Bronchial epithelial cell (primary cell): ENCODE results near the gene CCDC80. TPM values are rescaled to one million over a fixed set of nuclear protein-coding genes. Genes with fewer than 3 reads are reported as not detected.

Experiments used
- DNase-seq: peaks from one replicate; pipeline ENCODE4 v3.0.0-alpha.2; 2010; ENCODE audit warnings: low read depth
- FAIRE-seq: peaks from 2 replicates; lab custom pipeline; 2011; peaks lifted over from hg19 to GRCh38; lab: Jason Lieb, UNC
- H3K27me3 ChIP-seq: 2 replicates; pipeline ENCODE4 v1.5.1; 2011; ENCODE audit warnings: low read length; ENCODE audit not compliant: control insufficient read depth, insufficient read depth
- H3K36me3 ChIP-seq: 2 replicates; pipeline ENCODE4 v1.5.1; 2011; ENCODE audit warnings: low read length; ENCODE audit not compliant: control insufficient read depth, insufficient read depth
- H3K4me3 ChIP-seq: 2 replicates; pipeline ENCODE4 v1.5.1; 2011; ENCODE audit warnings: mild to moderate bottlenecking, low read depth, low read length, control low read depth
- CTCF ChIP-seq: IDR thresholded peaks from 2 replicates; pipeline ENCODE4 v1.5.1; 2011; ENCODE audit warnings: mild to moderate bottlenecking, moderate library complexity, low read length, control low read depth, inconsistent platforms; ENCODE audit not compliant: insufficient read depth, severe bottlenecking
- total RNA-seq: library from RNA; depleted of rRNA; stranded (reverse); fragments of >200 nt; gene quantifications from 2 replicates; pipeline ENCODE4 v1.2.1, GENCODE V29; 2014

The CCDC80 gene
- total RNA-seq, 1 donor from 2014 or later: 8.2 TPM

DNA sequence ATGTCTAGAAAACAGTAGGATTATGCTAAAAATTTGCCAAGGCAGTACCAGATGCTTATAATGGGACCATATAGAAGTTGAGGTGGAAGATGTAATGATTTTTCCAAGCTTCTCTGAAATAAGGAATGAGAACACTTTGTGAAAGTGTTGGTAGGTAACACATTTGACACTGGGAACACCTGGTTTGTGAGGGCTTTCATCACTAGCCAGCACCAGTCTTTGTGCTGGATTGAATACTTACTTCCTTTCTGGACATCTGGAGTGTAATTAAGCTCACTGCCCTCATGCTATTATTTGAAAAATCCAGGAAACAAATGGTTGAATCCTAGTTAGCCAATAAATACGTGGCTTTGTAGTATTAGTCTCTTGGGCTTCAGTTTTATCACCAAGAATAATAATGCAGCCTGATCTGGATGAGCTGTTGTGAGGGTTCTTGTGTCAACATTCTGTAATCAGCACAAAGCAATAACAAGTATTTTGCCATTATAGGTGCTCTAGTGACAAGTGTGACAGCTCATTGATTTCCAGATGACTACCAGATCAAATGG lies 12.9 kb downstream of the CCDC80 start:
- Histone ChIP-seq H3K27me3 (no peaks in the 10 kb centered on the region), H3K36me3 (no peaks in the 10 kb centered on the region), H3K4me3 (no peak overlapping the region)
- DNase-seq (no peak), FAIRE-seq (no peak)
- TF ChIP-seq CTCF: no peak

GRCh38 chr3:112627419-112627818 lies 13.5 kb downstream of the CCDC80 start:
- Histone ChIP-seq H3K36me3 (no peaks in the 10 kb centered on the region), H3K27me3 (no peaks in the 10 kb centered on the region), H3K4me3 (no peak overlapping the region)
- no peak for FAIRE-seq
- DNase-seq: no peak
- TF ChIP-seq CTCF: no peak

DNA sequence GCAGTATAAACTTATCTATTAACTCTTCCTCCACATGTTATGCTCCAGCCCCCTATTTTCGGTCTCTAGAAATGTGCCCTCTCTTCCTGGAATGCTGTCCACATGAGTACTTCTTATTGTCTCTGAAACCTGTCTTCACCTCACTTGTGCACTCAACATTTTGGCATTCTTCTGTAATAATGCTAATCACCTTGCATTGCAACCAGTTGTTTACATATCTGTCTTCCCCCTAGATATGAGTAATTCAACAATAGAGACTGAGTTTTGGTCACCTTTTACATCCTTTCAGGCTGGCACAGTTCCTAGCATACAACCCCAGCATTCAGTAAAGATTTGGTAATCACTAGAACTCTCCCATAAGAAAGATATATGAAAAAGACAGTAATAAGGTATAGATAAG lies 17.2 kb downstream of the CCDC80 start:
- no peak for TF ChIP-seq CTCF
- Histone ChIP-seq H3K27me3 (no peaks in the 10 kb centered on the region), H3K36me3 (no peaks in the 10 kb centered on the region), H3K4me3 (no peak overlapping the region)
- DNase-seq (peak; percentile 86), FAIRE-seq (no peak)

GRCh38 chr3:112623213-112623612 lies 17.7 kb downstream of the CCDC80 start:
- TF ChIP-seq CTCF: no peak
- H3K27me3 ChIP-seq: no peaks in the 10 kb centered on the region
- H3K4me3 ChIP-seq: no peak overlapping the region
- DNase-seq (no peak), FAIRE-seq (no peak)
- no peaks in the 10 kb centered on the region for H3K36me3 ChIP-seq

DNA sequence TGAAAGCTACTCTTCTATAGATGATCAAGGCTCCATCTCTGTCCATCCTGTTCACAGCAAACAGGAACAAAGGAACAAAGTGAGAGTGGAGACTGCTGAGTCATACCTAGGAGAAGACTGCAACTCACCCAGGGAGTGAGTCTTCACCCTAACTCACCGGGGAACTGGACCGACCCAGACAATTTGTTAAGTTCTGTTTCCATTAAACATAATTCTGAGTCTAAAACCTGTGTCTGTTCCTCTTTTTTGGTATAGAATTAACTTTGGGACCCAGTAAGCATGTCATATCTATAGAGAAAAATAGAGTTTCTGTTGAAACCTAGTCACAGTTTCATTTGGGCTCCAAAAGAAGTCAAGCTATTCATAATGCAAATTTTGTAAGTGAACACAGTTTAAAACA lies 21.6 kb downstream of the CCDC80 start:
- Histone ChIP-seq H3K27me3 (no peaks in the 10 kb centered on the region), H3K4me3 (no peak overlapping the region), H3K36me3 (no peaks in the 10 kb centered on the region)
- FAIRE-seq (no peak), DNase-seq (peak; percentile 61)
- TF ChIP-seq CTCF: no peak

DNA sequence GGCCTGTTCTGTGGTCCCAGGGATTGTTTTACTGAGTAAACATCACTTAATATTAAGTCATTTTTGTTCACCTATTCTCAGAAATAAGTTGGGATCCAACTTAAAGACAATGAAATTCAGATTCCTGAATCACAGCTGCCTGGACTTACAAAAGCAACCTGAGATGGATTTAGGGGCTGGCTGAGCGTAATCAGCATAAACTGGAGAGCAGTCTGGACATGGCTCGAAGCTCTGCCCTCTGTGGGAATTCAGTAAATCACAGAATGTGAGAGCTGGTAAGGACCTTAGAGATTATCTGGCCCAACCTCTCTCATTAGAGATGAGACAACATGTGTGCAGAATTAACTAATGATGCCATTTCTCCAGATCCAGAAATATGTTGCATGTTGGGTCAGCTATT lies 23.7 kb downstream of the CCDC80 start:
- Histone ChIP-seq H3K36me3 (no peaks in the 10 kb centered on the region), H3K4me3 (no peak overlapping the region), H3K27me3 (no peaks in the 10 kb centered on the region)
- TF ChIP-seq CTCF: no peak
- FAIRE-seq (no peak), DNase-seq (no peak)
